Colonic mucosa (tissue), 4 donors: ENCODE data around the gene JAZF1. TPM values are rescaled to one million over a fixed set of nuclear protein-coding genes. Genes with fewer than 3 reads are reported as not detected.

Experiments used
- DNase-seq: peaks from one replicate; pipeline ENCODE4 v3.0.0-alpha.2; 2020
- H3K27ac ChIP-seq: fragments of 200-600 bp; one replicate; pipeline ENCODE4 v1.8.0; 2021
- H3K27me3 ChIP-seq: fragments of 200-600 bp; one replicate; pipeline ENCODE4 v1.8.0; 2021
- H3K36me3 ChIP-seq: fragments of 200-600 bp; one replicate; pipeline ENCODE4 v1.8.0; 2021
- H3K4me1 ChIP-seq: fragments of 200-600 bp; one replicate; pipeline ENCODE4 v1.8.0; 2021; ENCODE audit warnings: mild to moderate bottlenecking
- H3K4me3 ChIP-seq: fragments of 200-600 bp; one replicate; pipeline ENCODE4 v1.8.0; 2021
- H3K9ac ChIP-seq, 2 donors: one replicate each; pipeline ENCODE4 v1.7.0; 2013; ENCODE audit warnings: control low read depth in 2 of 2, low read depth in 2 of 2, low read length in 2 of 2
- H3K9me3 ChIP-seq: fragments of 200-600 bp; one replicate; pipeline ENCODE4 v1.8.0; 2021
- CTCF ChIP-seq: fragments of 200-600 bp; IDR thresholded peaks from one replicate; pipeline ENCODE4 v1.8.0; 2022; ENCODE audit warnings: antibody characterized with exemption, mild to moderate bottlenecking
- intact Hi-C: fragments of 100-400 bp; cut with DNase I; formaldehyde crosslinking; loops from one replicate; pipeline ENCODE4 v1.14.1; 2022
- total RNA-seq, 2 donors: library from RNA; stranded (reverse); fragmentation: NEBNext Ultra II Directional in 1 of 2; extraction: Animal tissue kit (Norgen Biotek cat#: 25700) in 1 of 2; gene quantifications; one replicate each; pipeline ENCODE4 v1.2.1, GENCODE V29; 2021
- donor health status: healthy.
- donor health status: DM: no; HTN: no; CAD: no.
- donor health status: DM: no; HTN: no; CAD: no.

The JAZF1 gene
- total RNA-seq, 2 donors from 2014 or later = 1.8 to 10.1 TPM

GRCh38 chr7:27825891-27826290, 354.7 kb downstream of the JAZF1 start:
- intact Hi-C loops = no loop called here
- Histone ChIP-seq H3K27me3 (no peaks in the 10 kb centered on the region), H3K36me3 (no peaks in the 10 kb centered on the region)

GRCh38 chr7:27822245-27822644, 358.4 kb downstream of the JAZF1 start:
- no peaks in the 10 kb centered on the region for H3K9me3 ChIP-seq
- H3K4me1 ChIP-seq = no peaks in the 10 kb centered on the region
- H3K27me3 ChIP-seq = no peaks in the 10 kb centered on the region
- no peak overlapping the region for H3K4me3 ChIP-seq
- no peaks in the 10 kb centered on the region for H3K36me3 ChIP-seq
- no peak overlapping the region for H3K9ac ChIP-seq
- intact Hi-C loops = no loop called here
- no peak overlapping the region for H3K27ac ChIP-seq
- no peak for DNase-seq
- TF ChIP-seq CTCF = no peak

More at GRCh38 chr7:27825891-27826290, 354.7 kb downstream of the JAZF1 start:
- H3K27ac ChIP-seq = no peak overlapping the region
- no peak for TF ChIP-seq CTCF
- H3K9me3 ChIP-seq = no peaks in the 10 kb centered on the region
- no peaks in the 10 kb centered on the region for H3K4me1 ChIP-seq
- no peak overlapping the region for H3K4me3 ChIP-seq
- no peak overlapping the region for H3K9ac ChIP-seq
- no peak for DNase-seq

- Histone ChIP-seq H3K27ac (no peak overlapping the region), H3K9me3 (no peaks in the 10 kb centered on the region), H3K4me3 (no peak overlapping the region), H3K27me3 (no peaks in the 10 kb centered on the region), H3K36me3 (no peaks in the 10 kb centered on the region), H3K4me1 (no peaks in the 10 kb centered on the region), H3K9ac (no peak overlapping the region)
- DNase-seq = no peak
- intact Hi-C loops = no loop called here
- no peak for TF ChIP-seq CTCF
Observed at GRCh38 chr7:27812706-27813105, 367.9 kb downstream of the JAZF1 start.

- DNase-seq = no peak
- Histone ChIP-seq H3K9me3 (no peaks in the 10 kb centered on the region), H3K36me3 (no peaks in the 10 kb centered on the region), H3K27ac (no peak overlapping the region), H3K9ac (no peak overlapping the region), H3K4me3 (no peak overlapping the region), H3K27me3 (no peaks in the 10 kb centered on the region), H3K4me1 (no peaks in the 10 kb centered on the region)
- TF ChIP-seq CTCF = no peak
- intact Hi-C loops = no loop called here
Observed at GRCh38 chr7:27810186-27810585, 370.4 kb downstream of the JAZF1 start.

- Histone ChIP-seq H3K27me3 (no peaks in the 10 kb centered on the region), H3K4me1 (no peaks in the 10 kb centered on the region), H3K27ac (no peak overlapping the region), H3K9me3 (no peaks in the 10 kb centered on the region), H3K4me3 (no peak overlapping the region), H3K36me3 (no peaks in the 10 kb centered on the region), H3K9ac (no peak overlapping the region)
- intact Hi-C loops = no loop called here
- no peak for DNase-seq
- TF ChIP-seq CTCF = no peak
Observed at GRCh38 chr7:27808626-27809025, 372.0 kb downstream of the JAZF1 start.

GRCh38 chr7:27804139-27804538, 376.5 kb downstream of the JAZF1 start:
- H3K4me1 ChIP-seq = no peaks in the 10 kb centered on the region
- no peak overlapping the region for H3K27ac ChIP-seq
- intact Hi-C loops = no loop called here
- no peak for TF ChIP-seq CTCF
- no peaks in the 10 kb centered on the region for H3K36me3 ChIP-seq
- no peak overlapping the region for H3K4me3 ChIP-seq
- H3K27me3 ChIP-seq = no peaks in the 10 kb centered on the region
- H3K9me3 ChIP-seq = no peaks in the 10 kb centered on the region
- no peak for DNase-seq
- H3K9ac ChIP-seq = no peak overlapping the region
